Measurements from ENCODE around the gene GARIN1A.
"Not testable (repeated sequence)": the region's sequence is repeated elsewhere in the genome, so short reads cannot be mapped to it uniquely, and the experiment has no call there.

DNA sequence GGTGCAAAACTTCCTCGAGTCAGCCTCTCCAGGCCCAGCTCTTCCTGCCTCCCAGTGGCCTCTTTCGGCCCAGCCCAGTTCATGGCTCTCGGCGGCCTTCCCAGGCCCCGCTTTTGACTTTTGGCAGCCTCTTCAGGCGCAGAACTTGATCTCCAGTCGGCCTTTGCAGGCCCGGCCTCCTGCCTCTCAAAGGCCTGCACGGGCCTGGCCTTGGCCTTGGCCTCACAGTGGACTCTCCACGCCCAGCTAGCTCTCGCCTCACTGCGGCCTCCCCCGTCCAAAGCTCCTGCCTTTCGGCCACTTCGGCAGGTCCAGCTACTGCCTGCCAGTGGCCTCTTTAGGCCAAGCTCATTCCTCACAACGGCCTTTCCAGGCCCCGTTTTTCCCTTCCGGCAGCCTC is 17.6 kb upstream of the GARIN1A start:
- TF ChIP-seq, protein P1, sequence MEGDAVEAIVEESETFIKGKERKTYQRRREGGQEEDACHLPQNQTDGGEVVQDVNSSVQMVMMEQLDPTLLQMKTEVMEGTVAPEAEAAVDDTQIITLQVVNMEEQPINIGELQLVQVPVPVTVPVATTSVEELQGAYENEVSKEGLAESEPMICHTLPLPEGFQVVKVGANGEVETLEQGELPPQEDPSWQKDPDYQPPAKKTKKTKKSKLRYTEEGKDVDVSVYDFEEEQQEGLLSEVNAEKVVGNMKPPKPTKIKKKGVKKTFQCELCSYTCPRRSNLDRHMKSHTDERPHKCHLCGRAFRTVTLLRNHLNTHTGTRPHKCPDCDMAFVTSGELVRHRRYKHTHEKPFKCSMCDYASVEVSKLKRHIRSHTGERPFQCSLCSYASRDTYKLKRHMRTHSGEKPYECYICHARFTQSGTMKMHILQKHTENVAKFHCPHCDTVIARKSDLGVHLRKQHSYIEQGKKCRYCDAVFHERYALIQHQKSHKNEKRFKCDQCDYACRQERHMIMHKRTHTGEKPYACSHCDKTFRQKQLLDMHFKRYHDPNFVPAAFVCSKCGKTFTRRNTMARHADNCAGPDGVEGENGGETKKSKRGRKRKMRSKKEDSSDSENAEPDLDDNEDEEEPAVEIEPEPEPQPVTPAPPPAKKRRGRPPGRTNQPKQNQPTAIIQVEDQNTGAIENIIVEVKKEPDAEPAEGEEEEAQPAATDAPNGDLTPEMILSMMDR (IDR thresholded peaks at IDR 0.05 in 8 of 11, conservative IDR thresholded peaks at IDR 0.05 in 3 of 11): not testable (repeated sequence)
- not testable (repeated sequence) for TF ChIP-seq POLR2A (IDR thresholded peaks at IDR 0.05)

Measured in spleen (tissue), 7 donors.